HepG2 (cell line): ENCODE data around the gene SPAG9. TPM values are rescaled to one million over a fixed set of nuclear protein-coding genes. Genes with fewer than 3 reads are reported as not detected.
A peak's percentile ranks its signal among the peaks of the same experiment; 100 is the strongest.

Experiments used
- CHD4 ChIP-seq: fragments of 200-600 bp; sonication (generic); IDR thresholded peaks from 2 replicates; pipeline ENCODE4 v1.7.0; 2017; ENCODE audit warnings: mild to moderate bottlenecking, low read length, borderline replicate concordance
- DZIP1 ChIP-seq: sonication (generic); formaldehyde crosslinking; IDR thresholded peaks from 2 replicates; pipeline ENCODE4 v1.5.0; 2020; ENCODE audit warnings: mild to moderate bottlenecking, missing genetic modification reagents
- EHMT2 ChIP-seq: fragments of 200-600 bp; sonication (generic); IDR thresholded peaks from 2 replicates; pipeline ENCODE4 v1.7.0; 2017; ENCODE audit warnings: antibody characterized with exemption, low read depth, low read length, borderline replicate concordance
- HMGA1 ChIP-seq: sonication (generic); formaldehyde crosslinking; conservative IDR thresholded peaks from 2 replicates; pipeline ENCODE4 v1.4.0; 2020; ENCODE audit warnings: missing genetic modification reagents
- HNF4A ChIP-seq: sonication (generic); formaldehyde crosslinking; IDR thresholded peaks from 2 replicates; pipeline ENCODE4 v1.4.0; 2020; ENCODE audit warnings: missing genetic modification reagents
- HOXA3 ChIP-seq: sonication (generic); formaldehyde crosslinking; IDR thresholded peaks from 2 replicates; pipeline ENCODE4 v1.5.0; 2020; ENCODE audit warnings: missing genetic modification reagents
- KLF15 ChIP-seq: sonication (generic); formaldehyde crosslinking; IDR thresholded peaks from 2 replicates; pipeline ENCODE4 v1.8.1; 2023; ENCODE audit warnings: borderline replicate concordance, mild to moderate bottlenecking, inconsistent platforms, missing genetic modification reagents, mixed read lengths
- KLF16 ChIP-seq, 2 experiments: sonication (generic) in 1 of 2; formaldehyde crosslinking in 1 of 2; IDR thresholded peaks; 2 replicates each; pipeline versions ENCODE4 v1.6.1 to v1.8.0; 2016 to 2023; ENCODE audit warnings: missing genetic modification reagents in 2 of 2, missing compliant biosample characterization in 1 of 2
- KLF9 ChIP-seq: IDR thresholded peaks from 2 replicates; pipeline ENCODE4 v1.6.1; 2016; ENCODE audit warnings: low read depth
- MLLT10 ChIP-seq: sonication (generic); formaldehyde crosslinking; IDR thresholded peaks from 2 replicates; pipeline ENCODE4 v1.4.0; 2020; ENCODE audit warnings: missing genetic modification reagents
- NFE2L1 ChIP-seq: sonication (generic); formaldehyde crosslinking; IDR thresholded peaks from 2 replicates; pipeline ENCODE4 v1.4.0; 2020; ENCODE audit warnings: missing genetic modification reagents, mild to moderate bottlenecking, borderline replicate concordance
- PHB2 ChIP-seq: fragments of 450-650 bp; IDR thresholded peaks from 2 replicates; pipeline ENCODE4 v1.6.1; 2018; ENCODE audit not compliant: partially characterized antibody
- PHF5A ChIP-seq: IDR thresholded peaks from one replicate; pipeline ENCODE4 v1.6.1; 2018; ENCODE audit warnings: low read depth, missing genetic modification reagents; ENCODE audit not compliant: unreplicated experiment
- SAP130 ChIP-seq: IDR thresholded peaks from 2 replicates; pipeline ENCODE4 v1.6.1; 2016; ENCODE audit warnings: low read depth
- SIN3B ChIP-seq: fragments of 150-350 bp; IDR thresholded peaks from 2 replicates; pipeline ENCODE4 v1.6.1; 2014; ENCODE audit warnings: low read length
- SSRP1 ChIP-seq: IDR thresholded peaks from 2 replicates; pipeline ENCODE4 v1.6.1; 2016; ENCODE audit warnings: control low read depth
- ZFP37 ChIP-seq: sonication (generic); formaldehyde crosslinking; IDR thresholded peaks from 2 replicates; pipeline ENCODE4 v1.4.0; 2020; ENCODE audit warnings: missing genetic modification reagents, borderline replicate concordance
- ZNF687 ChIP-seq: sonication (generic); formaldehyde crosslinking; IDR thresholded peaks from 2 replicates; pipeline ENCODE4 v1.5.1; 2020; ENCODE audit warnings: mild to moderate bottlenecking, missing genetic modification reagents, moderate library complexity
- polyA plus RNA-seq, 8 experiments: library from polyadenylated mRNA; depleted of rRNA in 3 of 8; stranded (reverse) in 7 of 8; unstranded in 1 of 8; fragments of >200 nt; fragmentation: Illumina TruSeq in 4 of 8; extraction: Trizol in 4 of 8; gene quantifications; 2 replicates each; pipeline versions ENCODE4 v1.2.1 to v1.2.3, GENCODE V29; 2011 to 2016; ENCODE audit warnings: low read depth in 4 of 8, missing spikeins in 1 of 8, mixed read lengths in 1 of 8; ENCODE audit not compliant: insufficient read depth in 1 of 8
- total RNA-seq, 5 experiments: library from RNA; depleted of rRNA; stranded (reverse); fragments of >200 nt; fragmentation: Illumina TruSeq; extraction: Trizol; gene quantifications; 2 replicates each; pipeline ENCODE4 v1.2.3, GENCODE V29; 2016; ENCODE audit warnings: low read depth in 1 of 5
- TF ChIP-seq, protein P1 (sequence below): sonication (generic); formaldehyde crosslinking; IDR thresholded peaks from 2 replicates; pipeline ENCODE4 v1.5.1; 2020; ENCODE audit warnings: missing genetic modification reagents, mild to moderate bottlenecking, borderline replicate concordance
- TF ChIP-seq, protein P2 (sequence below): sonication (generic); formaldehyde crosslinking; IDR thresholded peaks from 2 replicates; pipeline ENCODE4 v1.8.0; 2022; ENCODE audit warnings: low read depth, missing genetic modification reagents

The SPAG9 gene
- total and polyA plus RNA-seq, 2 of the 13 experiments (the other 11 are each of a cell fraction or from before 2014, with no cell fraction given): 43.2 to 78.6 TPM

GRCh38 chr17:51166987-51167931, 46.6 kb upstream of the SPAG9 start (continued):
- TF ChIP-seq KLF16 (CRISPR knock-in tag; IDR thresholded peaks at IDR 0.05): no peak
- TF ChIP-seq, protein P1, sequence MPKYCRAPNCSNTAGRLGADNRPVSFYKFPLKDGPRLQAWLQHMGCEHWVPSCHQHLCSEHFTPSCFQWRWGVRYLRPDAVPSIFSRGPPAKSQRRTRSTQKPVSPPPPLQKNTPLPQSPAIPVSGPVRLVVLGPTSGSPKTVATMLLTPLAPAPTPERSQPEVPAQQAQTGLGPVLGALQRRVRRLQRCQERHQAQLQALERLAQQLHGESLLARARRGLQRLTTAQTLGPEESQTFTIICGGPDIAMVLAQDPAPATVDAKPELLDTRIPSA: 0 out of 2 replicates have a peak, but pooled peaks have one; percentile 66
- TF ChIP-seq KLF15 (CRISPR knock-in tag): no peak
- TF ChIP-seq ZFP37 (CRISPR knock-in tag): 0 out of 2 replicates have a peak, but pooled peaks have one; percentile 15
- TF ChIP-seq CHD4: no peak
- no peak for TF ChIP-seq HMGA1 (CRISPR knock-in tag)
- no peak for TF ChIP-seq NFE2L1 (CRISPR knock-in tag)
- no peak for TF ChIP-seq DZIP1 (CRISPR knock-in tag)
- no peak; the same call in 1 of the 2 replicates for TF ChIP-seq HOXA3 (CRISPR knock-in tag)
- peak; percentile 66; the same call in 1 of the 2 replicates for TF ChIP-seq SSRP1 (CRISPR knock-in tag)
- no peak for TF ChIP-seq SAP130 (CRISPR knock-in tag)
- TF ChIP-seq SIN3B: no peak
- TF ChIP-seq MLLT10 (CRISPR knock-in tag): no peak
- no peak for TF ChIP-seq PHF5A (CRISPR knock-in tag)
- peak; percentile 60 for TF ChIP-seq ZNF687 (CRISPR knock-in tag)
- TF ChIP-seq KLF9 (CRISPR knock-in tag): no peak
- TF ChIP-seq HNF4A (CRISPR knock-in tag): no peak
- no peak for TF ChIP-seq EHMT2
- TF ChIP-seq PHB2: no peak
- TF ChIP-seq, protein P2, sequence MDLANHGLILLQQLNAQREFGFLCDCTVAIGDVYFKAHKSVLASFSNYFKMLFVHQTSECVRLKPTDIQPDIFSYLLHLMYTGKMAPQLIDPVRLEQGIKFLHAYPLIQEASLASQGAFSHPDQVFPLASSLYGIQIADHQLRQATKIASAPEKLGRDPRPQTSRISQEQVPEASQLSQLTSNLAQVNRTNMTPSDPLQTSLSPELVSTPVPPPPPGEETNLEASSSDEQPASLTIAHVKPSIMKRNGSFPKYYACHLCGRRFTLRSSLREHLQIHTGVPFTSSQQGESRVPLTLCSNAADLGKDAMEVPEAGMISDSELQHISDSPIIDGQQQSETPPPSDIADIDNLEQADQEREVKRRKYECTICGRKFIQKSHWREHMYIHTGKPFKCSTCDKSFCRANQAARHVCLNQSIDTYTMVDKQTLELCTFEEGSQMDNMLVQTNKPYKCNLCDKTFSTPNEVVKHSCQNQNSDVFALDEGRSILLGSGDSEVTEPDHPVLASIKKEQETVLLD (CRISPR knock-in tag): no peak
